GM18498 (cell line): Measurements from ENCODE around the gene OBSCN.

Experiments
- ATAC-seq: cut with Tn5 transposase; IDR thresholded peaks from one replicate; pipeline ENCODE4 v1.9.1; 2021; ENCODE audit warnings: mild to moderate bottlenecking, moderate library complexity; ENCODE audit not compliant: unreplicated experiment

The OBSCN gene

DNA sequence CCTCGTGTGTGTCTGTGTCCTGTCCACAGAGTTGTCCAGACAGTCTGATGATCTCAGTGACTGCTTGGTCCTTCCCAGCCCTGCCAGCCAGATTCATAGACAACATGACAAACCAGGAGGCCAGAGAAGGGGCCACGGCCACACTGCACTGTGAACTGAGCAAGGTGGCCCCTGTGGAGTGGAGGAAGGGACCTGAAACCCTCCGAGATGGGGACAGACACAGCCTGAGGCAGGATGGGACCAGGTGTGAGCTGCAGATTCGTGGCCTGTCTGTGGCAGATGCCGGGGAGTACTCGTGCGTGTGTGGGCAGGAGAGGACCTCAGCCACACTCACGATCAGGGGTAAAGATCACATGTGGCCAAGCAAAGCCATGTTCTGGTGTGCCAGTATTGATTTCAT is 96.4 kb downstream of the OBSCN start:
- no peak for ATAC-seq

- ATAC-seq = no peak
These were observed 97.0 kb downstream of the OBSCN start for GRCh38 chr1:228304766-228305395.

- no peak for ATAC-seq
These were observed 97.9 kb downstream of the OBSCN start for GRCh38 chr1:228305721-228306152.

DNA sequence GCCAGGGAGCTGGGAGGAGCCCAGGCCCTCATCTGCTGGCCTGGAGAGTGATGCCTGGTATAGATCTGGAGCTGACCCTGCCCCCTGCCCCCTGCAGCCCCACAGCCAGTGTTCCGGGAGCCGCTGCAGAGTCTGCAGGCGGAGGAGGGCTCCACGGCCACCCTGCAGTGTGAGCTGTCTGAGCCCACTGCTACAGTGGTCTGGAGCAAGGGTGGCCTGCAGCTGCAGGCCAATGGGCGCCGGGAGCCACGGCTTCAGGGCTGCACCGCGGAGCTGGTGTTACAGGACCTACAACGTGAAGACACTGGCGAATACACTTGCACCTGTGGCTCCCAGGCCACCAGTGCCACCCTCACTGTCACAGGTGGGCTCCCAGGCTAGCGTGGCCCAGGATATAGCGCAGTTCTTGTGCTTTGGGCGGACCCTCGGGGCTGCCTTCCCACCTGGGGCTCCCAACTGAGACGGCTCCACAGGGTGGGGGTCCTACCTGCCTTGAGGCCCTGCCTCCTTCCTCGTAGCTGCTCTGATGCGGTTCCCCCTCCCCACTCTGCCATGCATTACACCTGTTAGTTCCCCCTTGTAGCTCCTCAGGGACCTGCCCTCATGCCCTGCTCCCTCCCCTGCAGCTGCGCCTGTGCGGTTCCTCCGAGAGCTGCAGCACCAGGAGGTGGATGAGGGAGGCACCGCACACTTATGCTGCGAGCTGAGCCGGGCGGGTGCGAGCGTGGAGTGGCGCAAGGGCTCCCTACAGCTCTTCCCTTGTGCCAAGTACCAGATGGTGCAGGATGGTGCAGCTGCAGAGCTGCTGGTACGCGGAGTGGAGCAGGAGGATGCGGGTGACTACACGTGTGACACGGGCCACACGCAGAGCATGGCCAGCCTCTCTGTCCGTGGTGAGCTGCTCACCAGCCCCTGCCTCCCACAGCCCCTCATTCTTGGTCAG is 98.7 kb downstream of the OBSCN start:
- no peak for ATAC-seq

- no peak for ATAC-seq
These were observed 99.6 kb downstream of the OBSCN start for GRCh38 chr1:228307218-228308023.

GRCh38 chr1:228308085-228308601 is 100.3 kb downstream of the OBSCN start:
- ATAC-seq = no peak

- no peak for ATAC-seq
These were observed 100.9 kb downstream of the OBSCN start for GRCh38 chr1:228308628-228309325.

DNA sequence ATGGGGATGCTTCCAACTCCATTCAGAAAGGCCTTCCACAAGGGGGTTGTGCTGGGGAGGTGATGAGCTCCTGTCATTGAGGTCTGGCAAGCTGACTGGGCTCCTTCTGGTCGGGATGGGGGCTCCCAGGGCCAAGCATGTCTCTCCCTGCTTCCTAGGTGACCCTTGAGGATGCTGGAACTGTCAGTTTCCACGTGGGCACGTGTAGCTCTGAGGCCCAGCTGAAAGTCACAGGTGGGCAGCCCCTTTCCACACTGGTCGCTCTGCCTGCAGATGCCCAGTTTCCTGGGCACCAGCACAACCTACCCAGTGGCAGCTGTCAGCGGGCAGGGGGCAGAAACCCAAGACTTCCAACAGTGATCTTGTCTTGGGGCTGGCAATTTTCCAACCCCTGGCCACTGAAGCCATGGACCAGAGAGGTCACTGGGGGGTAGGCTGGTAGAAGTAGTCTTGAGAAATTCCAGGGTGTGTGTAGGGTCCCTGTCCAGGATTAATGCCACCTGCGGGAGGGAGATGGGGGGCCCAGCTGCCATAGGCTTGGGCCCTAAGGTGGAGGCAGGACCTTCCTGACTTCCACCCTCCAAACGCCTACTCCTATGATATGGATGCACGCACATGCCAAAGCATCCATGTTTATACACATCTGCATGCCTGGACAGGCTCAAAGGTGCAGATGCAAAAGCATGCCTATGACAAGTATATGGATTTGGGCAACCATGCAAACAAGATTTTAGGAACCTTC is 101.7 kb downstream of the OBSCN start:
- ATAC-seq = no peak

DNA sequence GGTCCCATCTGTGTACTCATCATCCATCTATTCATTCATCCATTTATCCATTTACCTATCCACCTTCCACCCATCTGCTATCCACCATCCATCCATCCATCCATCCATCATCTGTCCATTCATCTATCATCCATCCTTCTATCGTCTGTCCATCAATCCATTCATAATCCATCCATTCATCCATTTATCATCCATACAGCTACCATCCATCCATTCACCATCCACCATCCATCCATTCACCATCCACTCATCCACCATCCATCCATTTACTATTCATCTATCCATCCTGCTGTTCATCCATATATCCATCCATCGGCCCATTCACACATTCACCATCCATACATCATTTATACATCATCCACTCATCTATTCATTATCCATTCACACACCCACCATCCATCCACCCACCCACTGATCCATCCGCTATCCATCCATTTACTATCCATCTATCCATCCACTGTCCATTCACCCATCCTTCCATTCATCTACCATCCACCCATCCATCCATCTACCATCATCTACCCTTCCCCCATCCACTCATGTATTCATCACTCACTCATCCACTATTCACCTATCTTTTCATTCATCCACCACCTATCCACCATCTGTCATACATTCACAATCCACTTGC is 102.4 kb downstream of the OBSCN start:
- ATAC-seq = no peak

DNA sequence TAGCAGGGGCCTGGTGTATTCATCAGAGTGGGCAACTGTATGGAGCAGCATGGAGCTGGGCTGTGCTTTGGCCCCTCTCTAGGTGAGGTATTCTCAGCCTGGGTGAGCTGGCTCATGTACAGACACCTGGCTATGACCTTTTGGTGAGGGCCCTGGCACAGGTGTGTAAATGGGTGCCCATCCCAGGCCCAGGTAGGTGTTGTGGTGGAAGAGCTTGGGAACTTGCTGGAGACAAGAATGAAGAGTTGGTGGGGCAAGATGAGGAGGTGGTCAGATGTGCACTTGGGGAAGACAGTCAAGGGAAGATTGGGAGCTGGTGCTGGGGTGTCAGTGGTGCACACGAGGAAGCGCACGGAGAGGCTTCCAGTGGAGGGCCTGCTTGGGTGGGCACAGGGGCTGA is 103.2 kb downstream of the OBSCN start:
- ATAC-seq = no peak

- ATAC-seq = no peak
These were observed 104.4 kb downstream of the OBSCN start for GRCh38 chr1:228312136-228312764.

DNA sequence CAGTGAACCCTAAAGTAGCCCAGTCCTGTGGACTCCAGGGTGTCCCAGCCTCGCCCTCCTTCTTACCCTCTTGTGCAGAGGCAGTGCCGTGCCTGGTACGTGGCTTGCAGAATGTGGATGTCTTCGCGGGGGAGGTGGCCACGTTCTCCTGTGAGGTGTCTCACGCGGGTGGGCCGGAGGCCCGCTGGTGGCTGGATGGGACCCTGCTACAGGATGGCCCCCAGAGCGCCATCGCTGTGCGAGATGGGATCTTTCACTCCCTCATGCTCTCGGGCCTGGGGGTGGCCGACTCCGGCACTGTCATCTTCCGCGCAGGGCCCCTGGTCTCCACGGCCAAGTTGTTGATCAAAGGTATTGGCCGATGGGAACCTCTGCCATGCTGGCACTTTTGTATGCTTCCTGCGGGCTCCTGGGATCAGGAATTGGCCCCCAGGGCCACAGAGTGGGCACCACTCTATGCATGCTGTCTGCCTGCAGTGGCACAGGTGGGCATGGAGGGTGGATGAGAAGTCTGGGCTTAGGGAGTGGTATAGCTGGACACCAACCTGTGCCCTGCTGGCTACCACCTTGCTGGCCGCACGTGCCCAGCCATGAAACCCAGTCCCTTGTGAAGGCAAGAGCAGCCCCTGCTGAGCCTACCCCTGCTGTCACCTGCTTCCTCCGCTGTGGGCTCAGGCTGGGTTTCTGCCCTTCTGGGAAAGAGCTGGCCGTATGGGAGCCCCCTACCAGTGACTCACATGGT is 105.9 kb downstream of the OBSCN start:
- ATAC-seq = no peak

DNA sequence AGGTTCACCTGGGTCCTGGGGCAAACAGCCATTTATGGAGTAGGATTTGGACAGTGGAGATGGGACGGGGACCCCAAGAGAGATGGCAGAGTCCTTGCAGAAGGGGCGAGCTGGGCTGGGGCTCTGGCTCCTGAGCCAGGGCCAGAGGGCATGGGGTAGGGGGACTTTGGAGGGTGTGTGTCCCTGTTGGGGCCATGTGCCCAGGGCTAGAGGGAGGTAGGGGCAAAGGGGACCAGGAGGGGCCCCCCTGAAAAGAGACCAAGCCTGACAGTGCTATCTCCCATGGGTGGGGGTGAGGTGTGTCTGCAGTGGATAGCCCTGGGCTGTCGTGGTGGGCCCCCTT is 106.4 kb downstream of the OBSCN start:
- no peak for ATAC-seq

DNA sequence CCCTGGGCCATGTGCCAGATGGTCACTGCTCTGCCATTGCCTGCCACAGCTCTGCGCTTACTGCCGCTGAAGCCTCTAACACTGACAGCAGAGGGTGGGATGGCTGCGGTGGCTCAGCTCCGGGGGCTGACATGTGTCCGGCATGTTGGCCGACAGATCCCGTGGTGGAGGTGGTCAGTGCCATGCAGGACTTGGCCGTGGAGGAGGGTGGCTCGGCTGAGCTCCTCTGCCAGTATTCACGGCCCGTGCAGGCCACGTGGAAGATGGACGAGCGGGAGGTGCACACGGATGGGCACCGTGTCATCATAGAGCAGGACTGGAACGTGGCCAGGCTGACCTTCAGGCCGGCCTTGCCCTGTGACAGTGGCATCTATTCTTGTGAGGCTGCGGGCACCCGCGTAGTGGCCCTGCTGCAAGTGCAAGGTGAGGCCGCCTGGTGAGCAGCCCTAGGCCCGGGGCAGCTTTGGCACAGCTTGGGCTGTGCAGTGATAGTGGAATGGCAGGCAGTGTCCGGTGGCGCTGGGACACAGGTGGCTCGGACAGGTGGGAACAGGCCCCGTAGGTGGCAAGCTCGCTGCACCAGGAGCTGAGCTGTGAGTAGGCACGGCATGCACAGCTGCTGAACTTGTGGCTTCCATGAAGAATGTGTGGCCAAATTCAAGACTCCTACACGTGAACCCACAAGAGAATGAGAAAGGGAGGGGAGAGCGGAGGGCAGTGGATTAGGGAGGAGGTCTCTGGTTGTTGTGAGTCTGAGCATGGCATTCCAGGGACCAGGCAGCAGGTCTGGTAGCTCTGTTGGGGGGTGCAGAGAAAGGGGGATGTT is 107.0 kb downstream of the OBSCN start:
- no peak for ATAC-seq

DNA sequence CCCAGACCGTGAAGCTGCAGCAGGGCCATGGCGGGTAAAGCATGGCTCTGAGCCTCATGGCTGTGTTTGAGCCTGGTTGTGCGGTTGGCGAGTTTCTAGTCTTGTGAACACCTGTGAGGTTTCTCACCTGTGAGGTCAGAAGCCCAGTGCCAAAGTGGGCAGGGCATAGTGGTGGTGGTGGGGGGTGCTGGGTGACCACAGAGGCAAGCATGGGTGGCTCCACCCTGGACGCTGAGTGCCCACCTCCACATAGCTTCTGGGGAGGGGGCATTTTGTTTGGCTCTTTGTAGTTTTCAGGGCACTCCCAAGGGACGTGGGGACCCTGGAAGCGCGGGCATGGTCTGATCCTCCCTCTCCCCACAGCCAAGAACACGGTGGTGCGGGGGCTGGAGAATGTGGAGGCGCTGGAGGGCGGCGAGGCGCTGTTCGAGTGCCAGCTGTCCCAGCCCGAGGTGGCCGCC is 107.7 kb downstream of the OBSCN start:
- no peak for ATAC-seq

- no peak for ATAC-seq
These were observed 108.2 kb downstream of the OBSCN start for GRCh38 chr1:228315945-228316588.
